Keratinocyte (primary cell): Measurements from ENCODE around the gene MPP2.

ENCODE experiments used
- CTCF ChIP-seq, 3 experiments: IDR thresholded peaks in 1 of 3; conservative IDR thresholded peaks in 1 of 3; optimal IDR thresholded peaks in 1 of 3; 2 replicates in 2 of 3; 3 replicates in 1 of 3; pipeline versions ENCODE3 to v1.5.1; 2011; ENCODE audit warnings: low read length in 3 of 3, mild to moderate bottlenecking in 3 of 3, moderate library complexity in 2 of 3, control low read depth in 1 of 3, inconsistent platforms in 1 of 3; ENCODE audit not compliant: insufficient read depth in 2 of 3; ENCODE audit errors: extremely low read depth in 1 of 3
- EZH2 ChIP-seq: IDR thresholded peaks from one replicate; pipeline ENCODE4 v1.6.1; 2012; ENCODE audit warnings: inconsistent platforms, mild to moderate bottlenecking, low read length, moderate library complexity

DNA sequence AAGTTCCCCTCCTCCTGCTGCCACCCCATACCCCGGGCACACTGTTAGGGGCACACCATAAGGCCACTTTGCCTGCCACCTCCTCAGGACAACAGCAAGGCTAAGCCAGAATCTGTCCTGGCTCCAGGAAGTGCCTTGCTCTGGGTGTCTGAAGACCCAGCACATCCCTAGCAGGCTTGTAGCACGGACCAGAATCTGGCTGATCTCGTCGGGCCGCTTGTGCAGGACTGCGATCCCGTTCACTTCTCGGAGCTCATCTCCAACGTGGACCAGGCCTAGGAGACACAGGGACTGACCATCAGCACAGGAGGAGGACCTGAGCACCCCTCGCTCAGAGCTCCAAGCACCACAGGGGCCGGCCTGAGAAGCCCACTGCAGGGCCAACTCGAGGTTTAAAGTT is 81.8 kb downstream of the MPP2 start:
- TF ChIP-seq CTCF (optimal IDR thresholded peaks at IDR 0.05 in 1 of 3, IDR thresholded peaks at IDR 0.05 in 1 of 3, conservative IDR thresholded peaks at IDR 0.05 in 1 of 3; ENCODE audit: extremely low read depth in 1 of 3, insufficient read depth in 2 of 3, low read length in 3 of 3) (no peak), EZH2 (no peak)
